MCF 10A (cell line): ENCODE results near the gene TMEM232. TPM values are rescaled to one million over a fixed set of nuclear protein-coding genes. Genes with fewer than 3 reads are reported as not detected.
"Not testable (repeated sequence)": the region's sequence is repeated elsewhere in the genome, so short reads cannot be mapped to it uniquely, and the experiment has no call there.

Experiments used
- BruUV-seq: library from RNA; stranded (reverse); fragments of 400-500 nt; replicated peaks from 2 replicates; lab custom pipeline; 2021; lab: Mats Ljungman, UMichigan
- CTCF ChIA-PET: fragments of 300-600 bp; sonication (Branson Sonifier 250); formaldehyde crosslinking; extraction: SDS; loops from one replicate; lab custom pipeline; 2021; ENCODE audit warnings: antibody characterized with exemption, inconsistent platforms; lab: Yijun Ruan, JAX
- POLR2A ChIA-PET: fragments of 300-600, 350-650 bp; sonication (Branson Sonifier 250); formaldehyde crosslinking; extraction: SDS; loops from one replicate; lab custom pipeline; 2020; ENCODE audit warnings: antibody characterized with exemption, inconsistent platforms; lab: Yijun Ruan, JAX
- DNase-seq: peaks from one replicate; pipeline ENCODE4 v3.0.0-alpha.2; 2018; ENCODE audit not compliant: unreplicated experiment
- H3K27ac Mint-ChIP-seq: one replicate; pipeline ENCODE4 v1.8.0; 2022; ENCODE audit warnings: mild to moderate bottlenecking, low read depth, mixed read lengths; ENCODE audit not compliant: unreplicated experiment
- H3K27me3 Mint-ChIP-seq: one replicate; pipeline ENCODE4 v1.8.0; 2022; ENCODE audit warnings: mixed read lengths; ENCODE audit not compliant: insufficient read depth, unreplicated experiment
- H3K36me3 Mint-ChIP-seq: one replicate; pipeline ENCODE4 v1.8.0; 2022; ENCODE audit warnings: mild to moderate bottlenecking, moderate library complexity, mixed read lengths; ENCODE audit not compliant: insufficient read depth, unreplicated experiment
- H3K4me1 Mint-ChIP-seq: one replicate; pipeline ENCODE4 v1.8.0; 2022; ENCODE audit warnings: mixed read lengths; ENCODE audit not compliant: insufficient read depth, unreplicated experiment
- H3K4me3 Mint-ChIP-seq: one replicate; pipeline ENCODE4 v1.8.0; 2022; ENCODE audit warnings: mild to moderate bottlenecking, moderate library complexity, mixed read lengths; ENCODE audit not compliant: unreplicated experiment
- H3K9me3 Mint-ChIP-seq: one replicate; pipeline ENCODE4 v1.8.0; 2022; ENCODE audit warnings: mixed read lengths; ENCODE audit not compliant: unreplicated experiment
- intact Hi-C: fragments of 100-400 bp; cut with micrococcal nuclease; formaldehyde crosslinking; loops from 2 replicates; pipeline ENCODE4 v1.14.1; 2022
- total RNA-seq: library from RNA; stranded (reverse); gene quantifications from 2 replicates; pipeline ENCODE4 v1.2.3, GENCODE V29; 2022
- TF ChIP-seq, protein P1 (sequence below): fragments of 200-600 bp; IDR thresholded peaks from one replicate; pipeline ENCODE4 v1.8.0; 2022; ENCODE audit warnings: antibody characterized with exemption, mild to moderate bottlenecking; ENCODE audit not compliant: unreplicated experiment

TMEM232 gene
- total RNA-seq, 1 experiment from 2014 or later: 2.8 TPM

DNA sequence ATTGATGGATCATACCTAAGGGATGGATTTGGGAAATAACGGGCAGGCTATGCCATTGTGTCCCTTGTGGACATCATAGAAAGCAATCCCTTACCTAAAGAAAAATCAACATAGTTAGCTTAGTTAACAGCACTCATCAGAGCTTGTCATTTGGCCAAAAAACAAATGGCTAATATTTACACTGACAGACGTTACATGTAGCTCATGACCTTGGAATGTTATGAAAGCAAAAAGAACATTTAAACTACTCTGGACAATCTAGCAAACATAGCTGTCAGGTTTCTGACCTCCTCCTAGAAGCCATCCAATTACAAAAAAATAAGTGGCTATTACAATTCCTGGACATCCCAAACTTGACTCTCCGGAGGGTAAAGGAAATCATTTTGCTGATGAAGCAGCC, 23.8 kb downstream of the TMEM232 start:
- Mint-ChIP-seq H3K4me1 (peaks cover 20% of the 10 kb centered on the region), H3K27ac (peak overlapping the region; percentile 40), H3K36me3 (no peaks in the 10 kb centered on the region), H3K4me3 (no peak overlapping the region), H3K9me3 (no peaks in the 10 kb centered on the region), H3K27me3 (peaks cover 23% of the 10 kb centered on the region)
- CTCF ChIA-PET: interaction anchor here (0.6 to 1.6 kb wide), 5 partner anchors 10 to 338 kb away, joined by 3 to 6 read pairs (median 4); no protein-coding TSS in a partner anchor
- DNase-seq: no peak
- POLR2A ChIA-PET: interaction anchor here (0.8 to 2.0 kb wide), 4 partner anchors 22 to 1471 kb away, joined by 3 to 5 read pairs (median 4); partner anchors contain the start of gene SLC25A46
- intact Hi-C loops: no loop called here
- TF ChIP-seq, protein P1, sequence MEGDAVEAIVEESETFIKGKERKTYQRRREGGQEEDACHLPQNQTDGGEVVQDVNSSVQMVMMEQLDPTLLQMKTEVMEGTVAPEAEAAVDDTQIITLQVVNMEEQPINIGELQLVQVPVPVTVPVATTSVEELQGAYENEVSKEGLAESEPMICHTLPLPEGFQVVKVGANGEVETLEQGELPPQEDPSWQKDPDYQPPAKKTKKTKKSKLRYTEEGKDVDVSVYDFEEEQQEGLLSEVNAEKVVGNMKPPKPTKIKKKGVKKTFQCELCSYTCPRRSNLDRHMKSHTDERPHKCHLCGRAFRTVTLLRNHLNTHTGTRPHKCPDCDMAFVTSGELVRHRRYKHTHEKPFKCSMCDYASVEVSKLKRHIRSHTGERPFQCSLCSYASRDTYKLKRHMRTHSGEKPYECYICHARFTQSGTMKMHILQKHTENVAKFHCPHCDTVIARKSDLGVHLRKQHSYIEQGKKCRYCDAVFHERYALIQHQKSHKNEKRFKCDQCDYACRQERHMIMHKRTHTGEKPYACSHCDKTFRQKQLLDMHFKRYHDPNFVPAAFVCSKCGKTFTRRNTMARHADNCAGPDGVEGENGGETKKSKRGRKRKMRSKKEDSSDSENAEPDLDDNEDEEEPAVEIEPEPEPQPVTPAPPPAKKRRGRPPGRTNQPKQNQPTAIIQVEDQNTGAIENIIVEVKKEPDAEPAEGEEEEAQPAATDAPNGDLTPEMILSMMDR: no peak
- BruUV-seq: no TSS peak

DNA sequence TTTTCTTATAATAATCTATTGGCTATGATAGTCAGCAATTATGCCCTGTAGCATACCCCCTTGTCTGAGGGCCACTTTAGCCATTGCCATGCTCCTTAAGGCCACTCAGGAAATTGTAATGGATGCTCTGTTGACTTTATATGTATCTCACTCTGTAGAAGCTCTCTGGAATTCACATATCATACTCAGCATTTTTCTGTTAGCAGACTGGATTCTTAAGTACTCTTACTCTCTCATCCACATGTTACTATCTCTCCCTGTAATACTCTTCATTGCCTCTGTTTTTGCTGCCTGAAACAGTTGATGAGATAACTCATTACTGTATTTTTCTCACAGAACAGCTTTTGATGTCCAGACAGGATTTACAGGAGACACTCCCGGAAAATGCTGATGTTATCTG, 24.2 kb downstream of the TMEM232 start:
- CTCF ChIA-PET: interaction anchor here (0.7 to 1.6 kb wide), 3 partner anchors 18 to 76 kb away, joined by 3 to 5 read pairs (median 4); no protein-coding TSS in a partner anchor
- peaks cover 20% of the 10 kb centered on the region for H3K4me1 Mint-ChIP-seq
- H3K4me3 Mint-ChIP-seq: no peak overlapping the region
- no peak overlapping the region for H3K27ac Mint-ChIP-seq
- intact Hi-C loops: no loop called here
- peaks cover 23% of the 10 kb centered on the region for H3K27me3 Mint-ChIP-seq
- TF ChIP-seq, protein P1: no peak
- H3K36me3 Mint-ChIP-seq: no peaks in the 10 kb centered on the region
- POLR2A ChIA-PET: interaction anchor here (0.8 to 2.0 kb wide), 3 partner anchors 35 to 1472 kb away, joined by 4 to 5 read pairs (median 5); partner anchors contain the start of gene SLC25A46
- H3K9me3 Mint-ChIP-seq: no peaks in the 10 kb centered on the region
- DNase-seq: no peak
- no TSS peak for BruUV-seq

DNA sequence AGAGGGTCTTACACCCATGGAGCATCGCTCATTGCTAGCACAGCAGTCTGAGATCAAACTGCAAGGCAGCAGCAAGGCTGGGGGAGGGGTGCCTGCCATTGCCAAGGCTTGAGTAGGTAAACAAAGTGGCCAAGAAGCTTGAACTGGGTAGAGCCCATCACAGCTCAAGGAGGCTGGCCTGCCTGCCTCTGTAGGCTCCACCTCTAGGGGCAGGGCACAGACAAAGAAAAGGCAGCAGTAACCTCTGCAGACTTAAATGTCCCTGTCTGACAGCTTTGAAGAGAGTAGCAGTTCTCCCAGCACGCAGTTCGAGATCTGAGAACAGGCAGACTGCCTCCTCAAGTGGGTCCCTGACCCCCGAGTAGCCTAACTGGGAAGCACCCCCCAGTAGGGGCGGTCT, 33.8 kb downstream of the TMEM232 start:
- H3K27ac Mint-ChIP-seq, H3K4me3 Mint-ChIP-seq, H3K36me3 Mint-ChIP-seq, H3K4me1 Mint-ChIP-seq, BruUV-seq, POLR2A ChIA-PET, CTCF ChIA-PET, H3K9me3 Mint-ChIP-seq, intact Hi-C loops, DNase-seq: not testable (repeated sequence)
- peaks cover 16% of the 10 kb centered on the region for H3K27me3 Mint-ChIP-seq

DNA sequence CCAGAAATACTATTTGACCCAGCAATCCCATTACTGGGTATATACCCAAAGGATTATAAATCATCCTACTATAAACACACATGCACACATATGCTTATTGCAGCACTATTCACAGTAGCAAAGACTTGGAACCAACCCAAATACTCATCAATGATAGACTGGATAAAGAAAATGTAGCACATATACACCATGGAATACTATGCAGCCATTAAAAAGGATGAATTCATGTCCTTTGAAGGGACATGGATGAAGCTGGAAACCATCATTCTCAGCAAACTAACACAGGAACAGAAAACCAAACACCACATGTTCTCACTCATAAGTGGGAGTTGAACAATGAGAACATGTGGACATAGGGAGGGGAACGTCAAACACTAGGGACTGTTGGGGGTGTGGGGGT, 35.9 kb downstream of the TMEM232 start:
- BruUV-seq, H3K27me3 Mint-ChIP-seq, H3K36me3 Mint-ChIP-seq, H3K4me1 Mint-ChIP-seq, H3K9me3 Mint-ChIP-seq, CTCF ChIA-PET, intact Hi-C loops, H3K4me3 Mint-ChIP-seq, POLR2A ChIA-PET, H3K27ac Mint-ChIP-seq, DNase-seq: not testable (repeated sequence)

DNA sequence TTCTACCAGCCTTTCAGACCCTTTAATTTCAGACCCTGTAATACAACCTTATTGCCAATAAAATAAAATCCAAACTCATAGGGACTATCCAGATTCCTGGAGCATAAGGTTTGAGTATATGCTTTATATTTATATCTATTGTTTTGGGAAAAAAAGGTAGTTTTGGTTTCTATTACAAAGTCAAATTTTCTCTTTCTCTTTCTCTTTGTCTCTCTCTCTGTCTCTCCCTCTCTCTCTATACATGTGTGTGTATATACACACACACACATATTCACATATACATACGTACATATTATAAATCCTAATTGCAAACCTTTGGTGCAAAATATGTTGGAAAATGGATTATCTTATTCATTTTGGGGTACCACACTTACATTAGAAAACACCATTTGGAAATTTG, 39.0 kb downstream of the TMEM232 start:
- intact Hi-C loops: no loop called here
- H3K36me3 Mint-ChIP-seq: no peaks in the 10 kb centered on the region
- H3K27me3 Mint-ChIP-seq: no peaks in the 10 kb centered on the region
- ChIA-PET CTCF (no interaction called here), POLR2A (no interaction called here)
- no peaks in the 10 kb centered on the region for H3K4me1 Mint-ChIP-seq
- BruUV-seq: no TSS peak
- no peak for DNase-seq
- H3K4me3 Mint-ChIP-seq: no peak overlapping the region
- H3K9me3 Mint-ChIP-seq: no peaks in the 10 kb centered on the region
- TF ChIP-seq, protein P1: no peak
- no peak overlapping the region for H3K27ac Mint-ChIP-seq
